HCT116 (cell line): ENCODE results near the gene FAM222B. TPM values are rescaled to one million over a fixed set of nuclear protein-coding genes. Genes with fewer than 3 reads are reported as not detected.
A peak's percentile ranks its signal among the peaks of the same experiment; 100 is the strongest.

Source experiments
- ATAC-seq: fragments of 200-7000 bp; cut with Tn5 transposase; 2 replicates; pipeline ENCODE4 v1.9.1; 2020; ENCODE audit warnings: mild to moderate bottlenecking, moderate library complexity
- BruUV-seq: library from RNA; stranded (reverse); fragments of 400-500 nt; replicated peaks from 2 replicates; lab custom pipeline; 2021; lab: Mats Ljungman, UMichigan
- CTCF ChIA-PET: fragments of 300-600 bp; sonication (Branson Sonifier 250); formaldehyde crosslinking; loops from one replicate; lab custom pipeline; 2021; ENCODE audit warnings: antibody characterized with exemption; lab: Charles Lee
- POLR2A ChIA-PET: fragments of 300-600, 350-600 bp; sonication (Branson Sonifier 250); formaldehyde crosslinking; loops from one replicate; lab custom pipeline; 2021; ENCODE audit warnings: antibody characterized with exemption; lab: Charles Lee
- RAD21 ChIA-PET, 2 experiments: fragments of 300-600 bp; sonication (Branson Sonifier 250); formaldehyde crosslinking; loops; one replicate each; lab custom pipeline; 2023; ENCODE audit warnings: low total read pairs in 2 of 2; ENCODE audit not compliant: uncharacterized antibody in 2 of 2, unreplicated experiment in 2 of 2, low non-redundant PET in 1 of 2; lab: Charles Lee
- DNase-seq: peaks from one replicate; pipeline ENCODE4 v3.0.0-alpha.2; 2010; ENCODE audit warnings: low read depth, low spot score
- H2AFZ ChIP-seq: fragments of 200-600 bp; shearing (Covaris generic), sonication (generic); 2 replicates; pipeline ENCODE4 v1.6.1; 2017; ENCODE audit warnings: low read depth, mixed run types, mixed read lengths, antibody characterized with exemption, low read length; ENCODE audit not compliant: poor library complexity, severe bottlenecking
- H3K27ac ChIP-seq: 2 replicates; pipeline ENCODE4 v1.5.1; 2012; ENCODE audit warnings: low read depth, low read length
- H3K27me3 ChIP-seq: fragments of 200-600 bp; sonication (generic); 2 replicates; pipeline ENCODE4 v1.6.1; 2016; ENCODE audit warnings: mixed run types, low read length, mixed read lengths; ENCODE audit not compliant: insufficient read depth
- H3K36me3 ChIP-seq, 2 experiments: fragments of 200-500 bp in 1 of 2; fragments of 200-600 bp in 1 of 2; sonication (Bioruptor generic) in 1 of 2; sonication (generic) in 1 of 2; 2 replicates each; pipeline versions ENCODE4 v1.5.1 to v1.6.1; 2014 to 2016; ENCODE audit warnings: low read length in 2 of 2, inconsistent platforms in 1 of 2, mixed read lengths in 1 of 2, mixed run types in 1 of 2; ENCODE audit not compliant: insufficient read depth in 2 of 2, control insufficient read depth in 1 of 2
- H3K4me1 ChIP-seq, 2 experiments: fragments of 200-600 bp in 1 of 2; sonication (generic) in 1 of 2; 2 replicates each; pipeline versions ENCODE4 v1.5.1 to v1.6.1; 2012 to 2017; ENCODE audit warnings: low read length in 2 of 2, inconsistent platforms in 1 of 2, mild to moderate bottlenecking in 1 of 2, mixed read lengths in 1 of 2, mixed run types in 1 of 2, moderate library complexity in 1 of 2; ENCODE audit not compliant: insufficient read depth in 2 of 2, control insufficient read depth in 1 of 2
- H3K4me2 ChIP-seq: fragments of 200-600 bp; sonication (generic); 2 replicates; pipeline ENCODE4 v1.6.1; 2017; ENCODE audit warnings: mixed run types, low read length, mixed read lengths
- H3K4me3 ChIP-seq, 2 experiments: fragments of 200-600 bp in 1 of 2; sonication (generic) in 1 of 2; replicated peaks in 1 of 2; 2 replicates each; pipeline ENCODE4 v1.5.1; 2011 to 2016; ENCODE audit warnings: low read length in 2 of 2, control low read depth in 1 of 2, low read depth in 1 of 2, mild to moderate bottlenecking in 1 of 2, mixed read lengths in 1 of 2, mixed run types in 1 of 2
- H3K79me2 ChIP-seq: fragments of 200-600 bp; sonication (generic); 2 replicates; pipeline ENCODE4 v1.6.1; 2017; ENCODE audit warnings: mild to moderate bottlenecking, mixed run types, low read length, moderate library complexity, mixed read lengths; ENCODE audit not compliant: insufficient read depth
- H3K9ac ChIP-seq: fragments of 200-600 bp; sonication (generic); 2 replicates; pipeline ENCODE4 v1.6.1; 2016; ENCODE audit warnings: low read length, mixed read lengths
- H3K9me2 ChIP-seq: fragments of 200-600 bp; sonication (generic), shearing (Covaris generic); 2 replicates; pipeline ENCODE4 v1.6.1; 2017; ENCODE audit warnings: mixed run types, mild to moderate bottlenecking, moderate library complexity; ENCODE audit not compliant: insufficient read depth
- H3K9me3 ChIP-seq, 2 experiments: fragments of 200-500 bp in 1 of 2; fragments of 200-600 bp in 1 of 2; sonication (Bioruptor generic) in 1 of 2; sonication (generic) in 1 of 2; 2 replicates each; pipeline ENCODE4 v1.6.1; 2014 to 2017; ENCODE audit warnings: low read length in 2 of 2, mixed read lengths in 2 of 2, inconsistent platforms in 1 of 2, low read depth in 1 of 2, mild to moderate bottlenecking in 1 of 2, mixed run types in 1 of 2, moderate library complexity in 1 of 2; ENCODE audit not compliant: control insufficient read depth in 1 of 2, insufficient read depth in 1 of 2
- H4K20me1 ChIP-seq: fragments of 200-600 bp; sonication (generic), shearing (Covaris generic); 2 replicates; pipeline ENCODE4 v1.6.1; 2017; ENCODE audit warnings: mixed run types, mild to moderate bottlenecking, moderate library complexity; ENCODE audit not compliant: insufficient read depth
- CTCF ChIP-seq, 3 experiments: fragments of 200-600 bp in 1 of 3; sonication (generic) in 1 of 3; IDR thresholded peaks in 2 of 3; conservative IDR thresholded peaks in 1 of 3; 2 replicates each; pipeline ENCODE4 v1.5.1; 2012 to 2017; ENCODE audit warnings: low read depth in 2 of 3, low read length in 2 of 3, antibody characterized with exemption in 1 of 3, borderline replicate concordance in 1 of 3, control low read depth in 1 of 3, mild to moderate bottlenecking in 1 of 3, mixed read lengths in 1 of 3, mixed run types in 1 of 3, moderate library complexity in 1 of 3; ENCODE audit not compliant: insufficient read depth in 1 of 3
- ELF1 ChIP-seq: IDR thresholded peaks from 2 replicates; pipeline ENCODE4 v1.6.1; 2012; ENCODE audit warnings: low read depth, borderline replicate concordance
- RAD21 ChIP-seq: IDR thresholded peaks from 2 replicates; pipeline ENCODE4 v1.6.1; 2012; ENCODE audit warnings: low read depth, mild to moderate bottlenecking
- SP1 ChIP-seq: IDR thresholded peaks from 2 replicates; pipeline ENCODE4 v1.6.1; 2012; ENCODE audit warnings: low read depth
- intact Hi-C: fragments of 100-400 bp; cut with micrococcal nuclease; formaldehyde crosslinking; loops from 2 replicates; pipeline ENCODE4 v1.10.0; 2022
- total RNA-seq: library from RNA; stranded (reverse); gene quantifications from one replicate; pipeline ENCODE4 v1.2.1, GENCODE V29; 2021; ENCODE audit not compliant: unreplicated experiment

FAM222B gene
- total RNA-seq, 1 experiment from 2014 or later: 22.7 TPM

GRCh38 chr17:28878981-28879380 lies 36.4 kb upstream of the FAM222B start:
- no TSS peak for BruUV-seq
- no peaks in the 10 kb centered on the region; a peak in 1 of 4 replicates for H3K4me1 ChIP-seq
- H3K27me3 ChIP-seq: no peaks in the 10 kb centered on the region
- ChIA-PET POLR2A (interaction anchor here (0.6 to 1.2 kb wide), 5 partner anchors 19 to 154 kb away, joined by 3 to 5 read pairs (median 3); partner anchors contain the start of genes FAM222B and NEK8), CTCF (interaction anchor here (0.5 to 2.4 kb wide), 6 partner anchors 14 to 151 kb away, joined by 3 to 57 read pairs (median 6); partner anchors contain the start of genes NEK8 and TLCD1), RAD21 (interaction anchor here (1.0 to 2.3 kb wide), 6 partner anchors 111 to 152 kb away, joined by 3 to 10 read pairs (median 6); partner anchors contain the start of genes NEK8 (in 1 of the 2) and TLCD1 (in 1 of the 2))
- H2AFZ ChIP-seq: no peak overlapping the region
- H4K20me1 ChIP-seq: no peaks in the 10 kb centered on the region
- H3K27ac ChIP-seq: no peak overlapping the region
- no peaks in the 10 kb centered on the region for H3K79me2 ChIP-seq
- H3K4me3 ChIP-seq: no peak overlapping the region
- H3K4me2 ChIP-seq: no peak overlapping the region
- peak; percentile 99 for ATAC-seq
- no peak overlapping the region for H3K9ac ChIP-seq
- peaks cover 0 to 5% of the 10 kb centered on the region in 2 experiments; a peak in 1 of 4 replicates for H3K36me3 ChIP-seq
- intact Hi-C loops: loop anchor here (1.0 kb wide), 2 partner anchors 116 to 152 kb away; no protein-coding TSS in a partner anchor
- no peaks in the 10 kb centered on the region for H3K9me3 ChIP-seq
- TF ChIP-seq CTCF (IDR thresholded peaks at IDR 0.05 in 2 of 3, conservative IDR thresholded peaks at IDR 0.05 in 1 of 3; ENCODE audit: borderline replicate concordance in 1 of 3, insufficient read depth in 1 of 3, low read depth in 2 of 3, low read length in 2 of 3) (peak; percentile 71 to 87 (median 76)), ELF1 (no peak), RAD21 (peak; percentile 92), SP1 (no peak)
- peak; percentile 67 for DNase-seq
- H3K9me2 ChIP-seq: no peaks in the 10 kb centered on the region
